C4-2B (cell line): ENCODE data around the gene ENPP4.

Experiments used
- ZFX ChIP-seq: fragments of 450-650 bp; IDR thresholded peaks from 2 replicates; pipeline ENCODE4 v1.6.1; 2017
- TF ChIP-seq, protein P1 (sequence below): fragments of 450-650 bp; conservative IDR thresholded peaks from 2 replicates; pipeline ENCODE4 v1.5.1; 2017; ENCODE audit warnings: mild to moderate bottlenecking

DNA sequence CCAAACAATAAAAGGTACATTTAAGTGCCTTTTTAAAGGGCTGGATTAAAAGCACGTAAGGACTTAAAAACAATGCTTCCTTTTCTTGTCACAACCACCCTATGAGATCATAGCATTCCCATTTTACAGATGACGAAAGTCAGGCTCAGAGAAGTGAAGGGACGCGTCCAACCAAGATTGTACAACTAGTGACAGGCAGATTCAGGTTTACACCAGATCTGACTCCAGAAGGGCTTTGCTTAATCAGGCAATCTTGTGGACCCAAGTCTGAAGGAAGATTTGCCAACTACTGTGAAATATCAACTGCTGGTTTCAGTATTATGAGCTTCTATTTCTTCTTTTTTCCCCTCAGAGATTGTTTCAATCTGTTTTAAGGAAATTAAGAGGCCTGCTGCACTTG, 877 bp downstream of the ENPP4 start:
- TF ChIP-seq, protein P1, sequence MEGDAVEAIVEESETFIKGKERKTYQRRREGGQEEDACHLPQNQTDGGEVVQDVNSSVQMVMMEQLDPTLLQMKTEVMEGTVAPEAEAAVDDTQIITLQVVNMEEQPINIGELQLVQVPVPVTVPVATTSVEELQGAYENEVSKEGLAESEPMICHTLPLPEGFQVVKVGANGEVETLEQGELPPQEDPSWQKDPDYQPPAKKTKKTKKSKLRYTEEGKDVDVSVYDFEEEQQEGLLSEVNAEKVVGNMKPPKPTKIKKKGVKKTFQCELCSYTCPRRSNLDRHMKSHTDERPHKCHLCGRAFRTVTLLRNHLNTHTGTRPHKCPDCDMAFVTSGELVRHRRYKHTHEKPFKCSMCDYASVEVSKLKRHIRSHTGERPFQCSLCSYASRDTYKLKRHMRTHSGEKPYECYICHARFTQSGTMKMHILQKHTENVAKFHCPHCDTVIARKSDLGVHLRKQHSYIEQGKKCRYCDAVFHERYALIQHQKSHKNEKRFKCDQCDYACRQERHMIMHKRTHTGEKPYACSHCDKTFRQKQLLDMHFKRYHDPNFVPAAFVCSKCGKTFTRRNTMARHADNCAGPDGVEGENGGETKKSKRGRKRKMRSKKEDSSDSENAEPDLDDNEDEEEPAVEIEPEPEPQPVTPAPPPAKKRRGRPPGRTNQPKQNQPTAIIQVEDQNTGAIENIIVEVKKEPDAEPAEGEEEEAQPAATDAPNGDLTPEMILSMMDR: no peak
- no peak for TF ChIP-seq ZFX
